Measurements from ENCODE around the gene HINT2.

DNA sequence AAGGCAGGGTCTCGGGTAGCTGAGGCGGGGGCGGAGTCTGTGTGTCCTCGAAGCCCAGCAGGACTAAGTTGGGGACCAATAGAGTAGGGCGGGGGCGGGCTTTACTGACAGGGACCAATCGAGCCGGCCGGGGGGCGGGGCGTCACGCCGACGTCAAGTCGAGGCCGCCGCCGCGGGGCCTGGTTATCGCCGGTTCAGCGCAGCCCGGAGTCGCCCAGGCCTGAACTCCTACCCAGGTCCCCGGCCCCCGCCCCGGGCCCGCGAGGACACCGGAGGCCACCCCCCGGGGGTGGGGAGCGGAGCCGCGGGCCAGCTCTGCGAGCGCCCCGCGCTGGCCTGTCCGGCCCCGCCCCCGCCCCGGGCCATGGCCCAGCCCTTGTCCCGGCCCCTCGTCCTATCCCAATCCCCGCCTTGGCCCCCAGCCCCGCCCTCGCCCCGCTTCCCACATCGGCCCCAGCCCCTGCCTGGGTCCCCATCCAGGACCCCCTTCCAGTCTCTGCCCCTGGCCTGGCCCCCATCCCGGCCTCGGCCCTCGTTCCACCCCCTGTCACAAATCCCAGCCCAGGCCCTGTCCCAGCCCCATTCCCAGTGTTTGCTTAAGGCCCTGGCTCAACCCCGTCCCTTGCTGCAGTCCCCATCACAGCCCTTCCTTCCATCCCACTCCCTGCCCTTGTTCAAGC, 14.4 kb upstream of the HINT2 start, which contains the start of gene TMEM8B:
- TF ChIP-seq HDGF (IDR thresholded peaks at IDR 0.05; ENCODE audit: borderline replicate concordance), result no peak
- TF ChIP-seq CTBP1 (IDR thresholded peaks at IDR 0.05; ENCODE audit: borderline replicate concordance), result no peak
- no peak for TF ChIP-seq FOXM1 (IDR thresholded peaks at IDR 0.05; ENCODE audit: borderline replicate concordance)
- no peak for TF ChIP-seq SUZ12 (IDR thresholded peaks at IDR 0.05)
- no peak for TF ChIP-seq BHLHE40 (IDR thresholded peaks at IDR 0.05; ENCODE audit: borderline replicate concordance)
